NOMO-1 (cell line): ENCODE results near the gene ITCH.
"Not testable (repeated sequence)": the region's sequence is repeated elsewhere in the genome, so short reads cannot be mapped to it uniquely, and the experiment has no call there.

ENCODE experiments used
- DNase-seq, 2 experiments: peaks; one replicate each; lab custom pipeline; 2025; ENCODE audit not compliant: unreplicated experiment in 2 of 2; lab: John Stamatoyannopoulos, UW

Gene ITCH

DNA sequence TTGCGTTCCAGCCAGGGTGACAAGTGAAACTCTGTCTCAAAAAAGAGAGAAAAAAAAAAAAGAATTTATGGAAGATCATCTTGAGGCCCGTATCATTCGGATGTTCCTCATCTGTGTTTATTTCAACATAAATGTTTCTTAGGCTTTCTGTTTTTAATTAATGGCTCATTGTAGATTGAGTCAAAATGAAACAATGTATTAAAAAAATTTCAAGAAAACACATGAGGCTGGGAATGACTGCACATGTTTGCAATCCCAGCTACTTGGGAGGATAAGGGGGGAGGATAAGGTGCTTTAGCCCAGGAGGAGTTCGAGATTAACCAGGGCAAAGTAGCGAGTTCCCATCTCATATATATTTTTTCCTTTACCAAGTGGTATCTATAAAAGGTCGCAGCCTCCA is 47.3 kb downstream of the ITCH start:
- no peak for DNase-seq

DNA sequence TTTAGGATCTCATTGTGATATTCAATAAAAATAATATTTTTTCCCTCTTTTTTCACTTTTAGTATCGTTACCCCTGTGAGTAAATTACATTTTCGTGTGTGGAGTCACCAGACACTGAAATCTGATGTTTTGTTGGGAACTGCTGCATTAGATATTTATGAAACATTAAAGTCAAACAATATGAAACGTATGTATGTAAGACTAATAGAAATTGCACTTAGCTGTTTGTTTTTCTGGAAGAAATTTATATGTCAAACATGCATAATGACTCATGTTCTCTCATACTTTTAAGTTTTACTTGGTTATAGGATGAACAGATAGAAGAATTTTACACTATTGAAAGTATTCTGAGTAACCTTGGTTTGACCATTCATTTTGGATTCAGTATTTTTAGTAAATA is 49.4 kb downstream of the ITCH start:
- DNase-seq, result no peak

DNA sequence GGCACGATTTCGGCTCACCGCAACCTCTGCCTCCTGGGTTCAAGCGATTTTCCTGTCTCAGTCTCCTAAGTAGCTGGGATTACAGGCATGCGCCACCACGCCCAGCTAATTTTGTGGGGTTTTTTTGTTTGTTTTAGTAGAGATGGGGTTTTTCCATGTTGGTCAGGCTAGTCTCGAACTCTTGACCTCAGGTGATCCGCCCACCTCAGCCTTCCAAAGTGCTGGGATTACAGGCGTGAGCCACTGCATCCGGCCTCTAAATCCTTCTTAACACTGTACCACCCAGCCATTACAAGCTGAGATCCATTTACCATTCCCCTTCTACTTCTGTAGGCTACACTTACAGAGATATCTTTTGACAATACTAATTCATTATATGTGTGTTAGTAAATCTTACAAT is 51.5 kb downstream of the ITCH start:
- DNase-seq, result not testable (repeated sequence)

DNA sequence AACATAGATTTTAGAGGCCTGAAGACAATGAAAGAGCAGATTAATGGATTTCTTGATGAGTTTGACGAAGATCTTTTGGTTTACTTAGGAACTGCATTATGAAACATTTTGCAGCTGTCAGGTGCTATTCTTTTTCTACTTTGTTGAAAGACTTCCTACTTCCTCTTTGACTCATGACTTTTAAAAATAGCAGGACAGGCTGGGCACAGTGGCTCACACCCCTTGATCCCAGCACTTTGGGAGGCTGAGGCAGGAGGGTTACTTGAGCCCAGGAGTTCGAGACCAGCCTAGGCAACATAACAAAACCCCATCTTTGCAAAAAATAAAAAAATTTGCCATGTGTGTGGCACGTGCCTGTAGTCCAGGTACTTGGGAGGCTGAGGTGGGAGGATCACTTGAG is 52.0 kb downstream of the ITCH start:
- peak; percentile 6 to 61 for DNase-seq

DNA sequence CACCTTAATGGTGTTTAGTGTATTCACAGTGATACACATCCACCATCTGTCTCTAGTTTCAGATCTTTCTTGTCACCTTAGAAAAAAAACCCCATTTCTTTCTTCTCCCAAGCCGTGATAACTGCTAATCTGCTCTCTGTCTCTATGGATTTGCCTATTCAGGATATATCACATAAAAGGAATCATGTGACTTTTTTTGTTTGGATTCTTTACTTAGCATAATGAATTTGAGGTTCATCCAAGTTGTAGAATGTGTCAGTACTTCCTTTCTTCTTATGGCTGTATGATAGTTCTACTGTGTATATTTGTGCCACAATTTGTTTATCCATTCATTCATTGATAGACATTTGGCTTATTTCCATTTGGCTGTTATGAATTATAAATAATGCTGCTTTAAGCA is 57.1 kb downstream of the ITCH start:
- no peak for DNase-seq

DNA sequence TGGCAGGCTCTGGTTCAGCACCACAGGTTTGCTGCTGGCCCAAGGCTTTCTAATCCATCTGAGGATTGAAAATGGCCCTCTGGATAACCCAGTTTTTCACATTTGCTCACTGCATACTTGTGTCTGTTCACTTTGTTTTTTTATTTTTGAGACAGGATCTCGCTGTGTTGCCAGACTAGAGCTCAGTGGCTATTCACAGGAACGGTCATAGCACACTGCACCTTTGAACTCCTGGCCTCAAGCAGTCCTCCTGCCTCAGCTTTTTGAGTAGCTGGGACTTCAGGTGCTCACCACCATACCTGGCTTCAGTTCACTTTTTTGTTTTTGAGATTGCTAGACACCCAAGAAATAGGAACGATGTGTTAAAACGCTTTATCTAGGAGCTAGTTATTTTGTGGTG is 57.9 kb downstream of the ITCH start:
- no peak for DNase-seq

DNA sequence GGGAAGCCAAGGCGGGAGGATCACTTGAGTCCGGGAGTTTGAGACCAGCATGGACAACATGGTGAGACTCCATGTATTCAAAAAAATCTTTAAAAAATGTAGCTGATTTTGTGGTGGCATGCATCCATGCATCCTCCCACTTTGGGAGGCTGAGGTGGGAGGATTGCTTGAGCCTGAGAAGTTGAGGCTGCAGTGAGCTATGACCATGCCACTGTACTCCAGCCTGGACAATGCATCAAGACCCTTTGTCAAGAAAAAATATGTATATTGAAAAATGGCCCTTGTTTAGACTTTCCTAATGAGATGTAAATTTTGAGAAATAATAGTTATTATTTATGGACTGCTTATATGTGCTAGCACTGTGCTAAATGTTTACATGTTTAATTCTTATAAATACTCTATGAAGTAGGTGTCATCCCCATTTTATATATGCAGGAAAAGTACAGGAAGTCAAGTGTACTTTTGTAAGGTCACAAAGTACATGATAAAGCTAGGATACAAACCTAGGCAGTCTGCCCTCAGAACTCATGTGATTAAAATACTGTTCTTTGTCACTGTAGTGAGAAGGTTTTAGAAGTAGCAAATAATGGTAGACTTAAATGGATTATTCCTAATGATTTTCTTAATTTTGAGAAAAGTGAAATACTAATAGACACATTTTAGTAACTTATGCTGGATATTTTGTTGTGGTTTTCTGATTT is 58.8 kb downstream of the ITCH start:
- no peak for DNase-seq

DNA sequence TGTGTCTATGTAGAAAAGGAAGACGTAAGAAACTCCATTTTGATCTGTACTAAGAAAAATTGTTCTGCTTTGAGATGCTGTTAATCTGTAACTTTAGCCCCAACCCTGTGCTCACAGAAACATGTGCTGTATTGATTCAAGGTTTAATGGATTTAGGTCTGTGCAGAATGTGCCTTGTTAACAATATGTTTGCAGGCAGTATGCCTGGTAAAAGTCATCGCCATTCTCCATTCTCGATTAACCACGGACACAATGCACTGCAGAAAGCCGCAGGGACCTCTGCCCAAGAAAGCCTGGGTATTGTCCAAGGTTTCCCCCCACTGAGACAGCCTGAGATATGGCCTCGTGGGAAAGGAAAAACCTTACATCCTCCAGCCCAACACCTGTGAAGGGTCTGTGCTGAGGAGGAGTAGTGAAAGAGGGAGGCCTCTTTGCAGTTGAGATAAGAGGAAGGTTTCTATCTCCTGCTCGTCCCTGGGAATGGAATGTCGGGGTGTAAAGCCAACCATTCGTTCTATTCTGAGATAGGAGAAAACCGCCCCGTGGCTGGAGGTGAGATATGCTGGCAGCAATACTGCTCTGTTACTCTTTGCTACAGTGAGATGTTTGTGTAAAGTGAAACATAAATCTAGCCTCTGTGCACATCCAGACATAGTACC is 62.1 kb downstream of the ITCH start:
- DNase-seq, result not testable (repeated sequence)

DNA sequence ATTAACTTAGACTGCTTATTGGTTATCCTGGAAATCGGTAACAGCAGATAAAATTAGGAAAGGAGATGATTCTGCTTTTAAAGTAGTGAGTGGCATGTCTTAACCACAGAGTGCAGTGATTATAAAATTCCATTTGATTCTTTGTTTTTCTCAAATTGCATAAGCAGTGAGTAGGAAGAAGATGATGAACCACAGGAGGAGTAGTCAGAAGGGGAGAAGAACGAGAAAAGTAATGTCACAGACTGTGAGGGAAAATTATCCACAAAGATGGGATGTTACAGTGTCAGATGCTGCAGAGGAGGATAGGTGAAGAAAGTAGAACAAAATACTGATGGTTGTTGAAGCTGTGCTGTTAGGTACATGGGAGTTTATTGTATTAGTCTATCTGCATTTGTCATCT is 63.0 kb downstream of the ITCH start:
- DNase-seq, result no peak

DNA sequence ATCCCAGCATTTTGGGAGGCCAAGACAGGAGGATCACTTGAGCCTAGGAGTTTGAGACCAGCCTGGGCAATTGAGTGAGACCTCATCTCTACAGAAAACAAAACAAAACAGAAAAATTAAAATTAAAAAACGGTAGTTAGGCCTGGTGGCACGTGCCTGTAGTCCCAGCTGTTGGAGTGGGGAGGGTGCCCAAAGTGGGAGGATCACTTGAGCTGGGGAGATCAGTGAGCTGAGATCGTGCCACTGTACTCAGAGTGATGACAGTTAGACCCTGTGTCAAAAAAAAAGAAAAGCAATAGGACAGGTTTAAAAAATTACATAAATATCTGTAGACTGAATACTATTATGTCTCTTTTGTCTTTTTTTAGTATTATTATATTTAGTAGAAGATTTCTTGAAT is 64.3 kb downstream of the ITCH start:
- DNase-seq, result no peak

DNA sequence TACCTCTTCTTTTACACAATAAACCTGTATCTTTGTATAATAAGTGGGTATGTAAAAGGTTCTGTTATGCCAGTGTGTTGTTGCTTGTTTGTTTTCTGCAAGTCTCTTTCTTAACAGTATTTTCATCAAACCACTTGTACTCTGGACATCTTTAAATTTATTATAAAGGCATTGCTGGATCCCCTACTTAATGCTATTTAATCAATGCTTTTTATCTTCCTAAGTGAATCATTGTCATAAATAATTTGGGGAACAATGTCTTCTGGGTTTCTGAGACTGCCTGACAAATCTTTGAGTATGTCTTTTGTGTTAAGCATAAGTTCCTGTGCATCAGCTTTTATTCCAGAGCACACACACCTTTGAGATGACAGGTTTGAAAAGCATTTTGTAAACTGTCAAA is 64.7 kb downstream of the ITCH start:
- DNase-seq, result no peak

DNA sequence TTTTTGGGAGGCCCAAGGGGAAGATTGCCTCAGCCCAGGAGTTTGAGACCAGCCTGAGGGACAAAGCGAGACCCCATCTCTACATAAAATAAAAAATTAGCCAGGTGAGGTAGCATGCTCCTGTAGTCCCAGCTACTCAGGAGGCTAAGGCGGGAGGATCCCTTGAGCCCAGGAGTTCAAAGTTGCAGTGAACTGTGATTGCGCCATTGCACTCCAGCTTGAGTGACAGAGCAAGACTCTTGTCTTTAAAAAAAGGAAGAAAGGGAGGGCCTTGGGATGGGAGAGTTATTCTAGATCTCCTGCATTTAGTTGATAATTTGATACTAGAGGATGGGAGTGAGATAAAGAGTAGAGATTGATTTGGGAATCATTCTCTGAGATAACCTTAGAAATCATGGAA is 68.1 kb downstream of the ITCH start:
- no peak for DNase-seq

DNA sequence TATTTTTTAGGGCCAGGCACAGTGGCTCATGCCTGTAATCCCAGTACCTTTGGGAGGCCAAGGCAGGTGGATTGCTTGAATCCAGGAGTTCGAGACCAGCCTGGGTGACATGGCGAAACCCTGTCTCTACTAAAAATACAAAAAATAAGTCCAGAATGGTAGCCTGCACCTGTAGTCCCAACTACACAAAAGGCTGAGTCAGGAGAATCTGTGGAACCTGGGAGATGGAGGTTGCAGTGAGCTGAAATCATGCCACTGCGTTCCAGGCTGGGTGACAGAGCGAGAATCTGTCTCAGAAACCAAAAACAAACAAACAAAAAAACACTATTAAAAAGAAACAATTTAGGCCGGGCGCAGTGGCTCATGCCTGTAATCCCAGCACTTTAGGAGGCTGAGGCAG is 69.6 kb downstream of the ITCH start:
- not testable (repeated sequence) for DNase-seq

DNA sequence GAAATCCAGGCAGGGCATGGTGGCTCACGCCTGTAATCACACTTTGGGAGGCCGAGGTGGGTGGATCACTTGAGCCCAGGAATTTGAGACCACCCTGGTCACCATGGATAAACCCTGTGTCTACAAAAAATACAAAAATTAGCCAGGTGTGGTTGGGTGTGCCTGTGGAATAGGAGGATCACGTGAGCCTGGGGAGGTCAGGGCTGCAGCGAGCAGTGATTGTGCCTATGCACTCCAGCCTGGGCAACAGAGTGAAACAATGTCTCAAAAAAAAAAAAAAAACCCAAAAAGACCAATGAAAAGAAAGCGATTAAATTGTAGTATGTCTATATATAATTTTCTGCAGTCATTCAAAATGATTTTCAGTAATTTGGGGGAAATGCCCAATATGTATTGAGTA is 70.3 kb downstream of the ITCH start:
- DNase-seq, result no peak

DNA sequence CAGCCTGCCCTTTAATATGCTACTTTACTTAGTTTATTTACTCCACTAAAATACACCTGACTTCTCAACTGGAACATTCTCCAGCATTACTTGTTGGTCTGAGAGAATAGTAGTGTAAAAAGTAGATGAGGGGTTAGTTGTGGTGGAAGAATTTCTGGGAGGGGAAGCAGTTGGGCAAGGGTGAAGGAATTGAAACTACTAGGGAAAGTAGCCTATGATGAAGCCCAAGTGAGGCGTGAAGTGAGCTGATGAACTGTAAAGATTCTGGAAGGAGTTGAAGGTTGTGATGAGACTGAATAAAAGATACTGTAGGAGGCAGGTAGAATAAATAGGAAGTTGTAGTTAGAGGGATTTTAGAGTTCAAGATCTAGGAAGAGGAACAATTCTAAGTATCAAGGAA is 72.5 kb downstream of the ITCH start:
- DNase-seq, result no peak

DNA sequence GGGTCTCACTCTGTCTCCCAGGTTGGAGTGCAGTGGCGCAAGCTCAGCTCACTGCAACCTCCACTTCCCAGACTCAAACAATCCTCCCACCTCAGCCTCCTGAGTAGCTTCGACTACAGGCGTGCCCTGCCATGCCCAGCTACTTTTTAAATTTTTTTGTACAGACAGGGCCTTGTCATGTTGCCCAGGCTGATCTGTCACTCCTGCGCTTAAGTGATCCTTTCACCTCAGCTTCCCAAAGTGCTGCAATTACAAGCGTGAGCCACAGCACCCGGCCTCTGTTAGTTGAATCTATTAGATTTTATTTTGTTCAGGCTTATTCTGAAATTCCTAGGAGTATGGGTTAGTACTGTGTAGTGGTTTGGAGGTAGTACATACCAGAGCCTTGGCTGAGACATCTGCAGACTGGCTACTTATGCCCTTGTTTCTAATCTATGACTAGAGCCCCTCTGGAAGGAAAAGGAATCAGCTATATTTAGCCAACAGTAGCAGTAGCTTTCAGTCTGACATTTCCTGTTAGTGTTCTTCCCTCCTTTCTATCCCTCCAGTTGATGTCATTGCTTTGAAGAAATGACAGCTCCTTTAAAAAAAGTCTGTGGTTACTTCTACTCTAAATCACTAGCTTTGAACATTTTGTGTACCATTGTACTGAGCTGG is 74.4 kb downstream of the ITCH start:
- no peak for DNase-seq

DNA sequence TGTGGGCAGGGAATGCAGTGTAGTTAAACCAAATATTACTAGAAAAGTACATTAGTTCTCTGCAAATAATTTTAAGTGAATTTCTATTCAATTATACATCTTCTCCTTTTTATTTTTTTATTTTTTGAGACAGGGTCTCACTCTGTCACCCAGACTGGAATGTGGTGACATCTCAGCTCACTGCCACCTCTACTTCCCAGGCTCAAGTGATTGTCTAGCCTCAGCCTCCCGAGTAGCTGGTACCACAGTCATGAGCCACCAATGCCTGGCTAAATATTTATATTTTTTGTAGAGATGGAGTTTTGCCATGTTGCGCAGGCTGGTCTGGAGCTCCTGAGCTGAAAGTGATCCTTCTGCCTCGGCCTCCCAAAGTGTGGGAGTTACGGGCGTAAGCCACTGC is 76.1 kb downstream of the ITCH start:
- no peak for DNase-seq

DNA sequence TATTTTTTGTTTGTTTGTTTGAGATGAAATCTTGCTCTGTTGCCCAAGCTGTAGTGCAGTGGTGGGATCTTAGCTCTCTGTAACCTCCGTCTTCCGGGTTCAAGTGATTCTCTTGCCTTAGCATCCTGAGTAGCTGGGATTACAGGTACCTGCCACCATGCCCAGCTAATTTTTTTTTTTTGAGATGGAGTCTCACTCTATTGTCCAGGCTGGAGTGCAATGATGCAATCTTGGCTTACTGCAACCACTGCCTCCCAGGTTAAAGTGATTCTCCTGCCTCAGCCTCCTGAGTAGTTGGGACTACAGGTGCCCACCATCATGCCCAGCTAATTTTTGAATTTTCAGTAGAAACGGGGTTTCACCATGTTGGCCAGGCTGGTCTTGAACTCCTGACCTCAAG is 78.3 kb downstream of the ITCH start:
- not testable (repeated sequence) for DNase-seq

DNA sequence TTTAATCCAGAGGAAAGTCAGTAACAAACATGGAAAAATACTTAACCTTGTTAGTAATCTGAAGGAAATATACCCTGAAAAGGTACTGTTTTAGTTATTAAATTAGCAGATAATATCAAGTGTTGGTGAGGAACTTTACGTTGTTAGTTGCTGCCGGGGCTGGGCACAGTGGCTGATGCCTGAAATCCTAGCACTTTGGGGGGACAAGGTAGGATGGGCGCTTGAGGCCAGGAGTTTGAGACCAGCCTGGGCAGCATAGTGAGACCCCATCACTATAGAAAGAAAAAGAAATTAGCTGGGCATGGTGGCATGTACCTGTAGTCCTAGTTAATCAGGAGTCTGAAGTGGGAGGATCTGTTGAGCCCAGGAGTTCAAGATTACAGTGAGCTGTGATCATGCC is 80.5 kb downstream of the ITCH start:
- no peak for DNase-seq

DNA sequence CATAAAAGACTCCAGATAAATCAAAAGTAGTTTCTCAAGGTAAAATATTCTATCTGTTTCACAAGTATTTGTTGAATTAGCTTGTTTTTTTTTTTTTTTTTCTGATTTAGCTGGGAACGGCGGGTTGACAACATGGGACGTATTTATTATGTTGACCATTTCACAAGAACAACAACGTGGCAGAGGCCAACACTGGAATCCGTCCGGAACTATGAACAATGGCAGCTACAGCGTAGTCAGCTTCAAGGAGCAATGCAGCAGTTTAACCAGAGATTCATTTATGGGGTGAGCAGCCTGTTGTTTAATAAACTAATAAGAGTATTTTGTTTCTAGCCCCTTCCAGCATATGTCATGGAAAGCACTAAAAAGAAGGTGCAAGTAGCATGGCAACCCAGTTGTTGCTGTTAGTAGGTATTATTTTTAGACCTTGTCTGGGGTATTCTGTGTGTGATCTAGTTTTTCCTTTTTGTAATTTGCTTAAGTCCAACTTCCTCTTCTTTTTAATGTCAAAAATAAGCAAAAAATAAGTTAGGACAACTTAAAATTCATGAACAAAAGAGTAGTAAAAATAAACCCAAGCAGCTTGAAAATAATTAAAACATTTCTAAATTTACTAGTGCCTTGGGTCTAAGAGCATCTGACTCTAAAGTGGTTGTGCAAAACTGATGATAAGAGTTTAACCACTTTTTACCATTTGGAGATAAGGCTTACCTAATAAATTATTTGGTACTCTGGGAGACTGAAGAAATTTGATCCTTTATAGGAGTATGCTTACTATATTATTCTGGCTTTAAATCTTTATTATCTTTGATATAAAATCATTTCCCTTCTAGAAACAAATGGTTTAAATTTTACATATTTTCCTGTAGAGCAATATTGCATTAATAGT is 82.3 kb downstream of the ITCH start:
- DNase-seq, result no peak

DNA sequence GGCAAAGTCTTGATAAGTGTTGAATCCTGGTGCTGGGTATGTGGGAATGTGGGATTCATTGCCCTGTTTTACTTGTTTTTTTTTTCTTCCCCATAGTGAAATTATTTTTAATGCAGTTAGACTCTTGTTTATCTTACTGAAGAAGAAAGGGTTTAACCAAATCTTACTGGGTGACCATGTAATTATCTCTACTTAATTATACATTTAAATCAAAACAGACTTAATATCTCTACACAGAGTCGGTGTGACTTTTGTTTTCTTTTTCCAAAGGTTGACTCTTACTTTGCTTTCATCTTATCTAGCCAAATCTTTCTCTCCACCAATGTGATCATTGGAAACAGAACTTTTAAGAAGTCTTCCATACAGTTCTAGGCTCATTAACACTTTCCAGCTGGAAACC is 85.4 kb downstream of the ITCH start:
- DNase-seq, result no peak
